Vagina (tissue), 2 donors: ENCODE data around the gene RHBDL3. TPM values are rescaled to one million over a fixed set of nuclear protein-coding genes. Genes with fewer than 3 reads are reported as not detected.

ENCODE experiments used
- DNase-seq, 2 donors: peaks; one replicate each; pipeline ENCODE4 v3.0.0-alpha.2; 2017; ENCODE audit errors: extremely low spot score in 2 of 2
- H3K27ac ChIP-seq: fragments of 200-600 bp; sonication (generic); one replicate; pipeline ENCODE4 v1.5.1; 2019
- H3K27me3 ChIP-seq: fragments of 200-600 bp; sonication (generic); one replicate; pipeline ENCODE4 v1.5.1; 2019
- H3K36me3 ChIP-seq, 2 donors: fragments of 200-600 bp; sonication (generic); one replicate each; pipeline ENCODE4 v1.5.1; 2017 to 2019
- H3K4me1 ChIP-seq: fragments of 200-600 bp; sonication (generic); one replicate; pipeline ENCODE4 v1.5.1; 2019
- H3K4me3 ChIP-seq, 2 donors: fragments of 200-600 bp; sonication (generic); 1 replicate in 1 of 2; 2 replicates in 1 of 2; pipeline ENCODE4 v1.5.1; 2016 to 2019
- H3K9me3 ChIP-seq: fragments of 200-600 bp; sonication (generic); one replicate; pipeline ENCODE4 v1.5.1; 2019
- POLR2A ChIP-seq, 2 donors: fragments of 450-650 bp; IDR thresholded peaks; one replicate each; pipeline ENCODE4 v1.6.1; 2017; ENCODE audit warnings: antibody characterized with exemption in 2 of 2, mild to moderate bottlenecking in 2 of 2, moderate library complexity in 2 of 2
- POLR2AphosphoS5 ChIP-seq, 2 donors: sonication (generic); formaldehyde crosslinking; IDR thresholded peaks; one replicate each; pipeline ENCODE4 v1.9.0; 2017; ENCODE audit warnings: antibody characterized with exemption in 2 of 2, mild to moderate bottlenecking in 2 of 2, low read depth in 1 of 2; ENCODE audit not compliant: insufficient read depth in 1 of 2
- intact Hi-C: fragments of 100-400 bp; cut with DNase I; formaldehyde crosslinking; loops from one replicate; pipeline ENCODE4 v1.15.1; 2023
- total RNA-seq: library from RNA; depleted of rRNA; stranded (reverse); fragments of >200 nt; gene quantifications from one replicate; pipeline ENCODE4 v1.2.3, GENCODE V29; 2016
- TF ChIP-seq, protein P1 (sequence below), 3 experiments: fragments of 450-650 bp in 2 of 3; fragments of 200-600 bp in 1 of 3; sonication (generic) in 1 of 3; IDR thresholded peaks; one replicate each; pipeline ENCODE4 v1.5.1; 2017 to 2019; ENCODE audit warnings: antibody characterized with exemption in 3 of 3, mild to moderate bottlenecking in 2 of 3, moderate library complexity in 2 of 3

RHBDL3 gene
- total RNA-seq, 1 donor from 2014 or later: 1.7 TPM

DNA sequence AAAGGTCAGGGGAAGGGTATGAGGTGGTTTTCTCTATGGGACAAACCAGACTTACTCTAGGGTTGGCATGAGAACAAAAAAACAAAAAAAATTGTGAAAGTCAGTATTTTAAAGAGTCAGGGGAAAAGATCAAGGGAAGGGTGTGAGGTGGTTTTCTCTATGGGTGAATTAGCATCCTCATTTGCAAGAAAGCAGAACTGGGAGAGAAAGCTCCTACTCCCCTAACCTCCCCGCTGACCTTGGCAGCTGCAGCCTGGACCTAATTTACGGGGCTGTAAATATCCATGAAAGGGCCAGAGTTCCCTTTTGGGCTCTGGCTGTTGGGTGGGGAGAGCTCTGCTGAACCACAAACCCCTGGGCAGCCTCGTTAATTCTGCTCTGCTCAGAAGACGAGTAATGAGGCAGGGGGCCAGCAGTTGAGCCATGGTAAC lies 10.6 kb downstream of the RHBDL3 start:
- no peaks in the 10 kb centered on the region for H3K36me3 ChIP-seq
- intact Hi-C loops: no loop called here
- DNase-seq: no peak

DNA sequence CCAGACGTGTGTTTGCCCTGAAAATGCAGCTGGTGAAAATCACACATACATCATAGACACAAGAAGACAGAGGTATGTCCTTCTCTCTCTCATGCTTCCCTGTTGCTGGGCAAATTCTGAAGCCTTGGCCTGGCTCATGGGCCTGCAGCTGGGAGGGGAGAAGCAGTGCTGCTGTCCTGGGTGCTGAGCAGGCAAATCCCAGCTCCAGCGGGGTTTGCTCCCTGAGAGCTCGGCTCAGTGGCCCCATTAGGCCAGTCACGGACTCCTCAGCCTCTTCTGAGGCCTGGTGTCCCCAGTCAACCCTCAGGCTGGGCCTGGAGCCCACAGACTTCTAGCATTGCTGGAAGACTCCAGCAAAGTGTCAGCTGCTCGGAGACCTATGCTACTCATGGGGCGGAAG lies 11.7 kb downstream of the RHBDL3 start:
- intact Hi-C loops: no loop called here
- Histone ChIP-seq H3K4me3 (no peak overlapping the region), H3K4me1 (peaks cover 27% of the 10 kb centered on the region), H3K27me3 (no peaks in the 10 kb centered on the region), H3K27ac (no peak overlapping the region), H3K36me3 (no peaks in the 10 kb centered on the region), H3K9me3 (no peaks in the 10 kb centered on the region)
- DNase-seq: no peak
- TF ChIP-seq, protein P1, sequence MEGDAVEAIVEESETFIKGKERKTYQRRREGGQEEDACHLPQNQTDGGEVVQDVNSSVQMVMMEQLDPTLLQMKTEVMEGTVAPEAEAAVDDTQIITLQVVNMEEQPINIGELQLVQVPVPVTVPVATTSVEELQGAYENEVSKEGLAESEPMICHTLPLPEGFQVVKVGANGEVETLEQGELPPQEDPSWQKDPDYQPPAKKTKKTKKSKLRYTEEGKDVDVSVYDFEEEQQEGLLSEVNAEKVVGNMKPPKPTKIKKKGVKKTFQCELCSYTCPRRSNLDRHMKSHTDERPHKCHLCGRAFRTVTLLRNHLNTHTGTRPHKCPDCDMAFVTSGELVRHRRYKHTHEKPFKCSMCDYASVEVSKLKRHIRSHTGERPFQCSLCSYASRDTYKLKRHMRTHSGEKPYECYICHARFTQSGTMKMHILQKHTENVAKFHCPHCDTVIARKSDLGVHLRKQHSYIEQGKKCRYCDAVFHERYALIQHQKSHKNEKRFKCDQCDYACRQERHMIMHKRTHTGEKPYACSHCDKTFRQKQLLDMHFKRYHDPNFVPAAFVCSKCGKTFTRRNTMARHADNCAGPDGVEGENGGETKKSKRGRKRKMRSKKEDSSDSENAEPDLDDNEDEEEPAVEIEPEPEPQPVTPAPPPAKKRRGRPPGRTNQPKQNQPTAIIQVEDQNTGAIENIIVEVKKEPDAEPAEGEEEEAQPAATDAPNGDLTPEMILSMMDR (IDR thresholded peaks at IDR 0.05): no peak
- TF ChIP-seq POLR2AphosphoS5 (IDR thresholded peaks at IDR 0.05; ENCODE audit: insufficient read depth in 1 of 2, low read depth in 1 of 2): no peak
- TF ChIP-seq POLR2A (IDR thresholded peaks at IDR 0.05): no peak

More for the DNA sequence above, 10.6 kb downstream of the RHBDL3 start:
- TF ChIP-seq, protein P1 (IDR thresholded peaks at IDR 0.05): no peak
- H3K4me3 ChIP-seq: no peak overlapping the region
- H3K27me3 ChIP-seq: no peaks in the 10 kb centered on the region
- peaks cover 27% of the 10 kb centered on the region for H3K4me1 ChIP-seq
- H3K9me3 ChIP-seq: no peaks in the 10 kb centered on the region
- no peak overlapping the region for H3K27ac ChIP-seq

DNA sequence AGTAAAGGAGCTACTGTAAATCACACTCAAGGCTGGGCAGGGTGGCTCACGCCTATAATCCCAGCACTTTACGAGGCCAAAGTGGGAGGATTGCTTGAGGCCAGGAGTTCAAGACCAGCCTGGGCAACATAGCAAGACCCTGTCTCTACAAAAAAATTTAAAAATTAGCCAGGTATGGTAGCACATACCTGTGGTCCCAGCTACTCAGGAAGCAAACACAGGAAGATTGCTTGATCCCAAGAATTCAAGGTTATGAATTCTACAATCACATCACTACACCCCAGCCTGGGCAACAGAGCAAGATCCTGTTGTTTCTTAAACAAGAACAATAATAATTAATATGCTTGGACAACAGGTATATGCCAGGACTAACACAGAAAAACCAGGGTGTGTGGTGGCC lies 13.2 kb downstream of the RHBDL3 start:
- H3K27me3 ChIP-seq: no peaks in the 10 kb centered on the region
- no peaks in the 10 kb centered on the region for H3K9me3 ChIP-seq
- H3K4me1 ChIP-seq: peaks cover 27% of the 10 kb centered on the region
- intact Hi-C loops: no loop called here
- TF ChIP-seq POLR2A (IDR thresholded peaks at IDR 0.05): no peak
- no peak for TF ChIP-seq POLR2AphosphoS5 (IDR thresholded peaks at IDR 0.05; ENCODE audit: insufficient read depth in 1 of 2, low read depth in 1 of 2)
- TF ChIP-seq, protein P1 (IDR thresholded peaks at IDR 0.05): no peak
- H3K27ac ChIP-seq: no peak overlapping the region
- DNase-seq: no peak
- H3K36me3 ChIP-seq: no peaks in the 10 kb centered on the region
- H3K4me3 ChIP-seq: no peak overlapping the region

DNA sequence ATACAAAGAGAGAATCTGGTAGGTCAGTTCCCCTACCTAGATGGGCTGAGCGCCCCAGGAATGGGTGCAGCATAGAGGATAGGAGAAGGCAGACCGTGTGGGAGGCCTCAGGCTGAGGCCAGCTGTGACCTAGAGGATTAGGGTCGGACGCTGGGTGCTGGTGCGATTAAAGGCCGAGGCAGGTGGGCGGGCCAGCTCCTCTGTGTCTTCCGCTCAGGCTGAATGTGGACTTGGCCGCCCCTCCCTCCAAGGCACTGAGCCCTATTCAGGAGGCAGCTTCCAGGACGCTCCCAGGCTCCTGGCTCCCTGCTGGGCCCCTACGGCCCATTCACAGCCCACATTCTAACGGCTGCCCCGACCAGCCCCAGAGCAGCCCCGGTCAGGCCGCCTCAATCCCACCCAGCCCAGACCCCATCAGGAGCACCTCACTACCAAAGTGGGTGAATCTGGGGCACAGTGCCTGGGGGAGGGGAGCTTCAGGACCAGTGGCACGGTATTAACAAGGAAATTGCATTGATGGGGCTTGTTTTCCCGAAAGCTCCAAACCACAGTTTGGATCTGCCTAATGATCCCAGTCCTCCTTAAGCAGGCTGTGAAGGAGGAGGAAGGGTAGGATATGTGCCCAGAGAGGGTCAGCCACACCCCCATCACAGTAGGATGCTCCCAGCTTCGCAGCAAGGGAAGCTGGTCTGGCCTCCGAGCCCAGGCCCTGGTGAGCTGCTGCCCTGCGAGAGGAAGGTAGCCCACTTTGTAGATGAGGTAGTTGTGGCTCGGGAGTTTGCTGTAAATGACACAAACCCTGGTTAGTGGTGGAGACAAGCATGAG lies 14.5 kb downstream of the RHBDL3 start:
- TF ChIP-seq, protein P1 (IDR thresholded peaks at IDR 0.05): no peak
- TF ChIP-seq POLR2A (IDR thresholded peaks at IDR 0.05): no peak
- no peak for TF ChIP-seq POLR2AphosphoS5 (IDR thresholded peaks at IDR 0.05; ENCODE audit: insufficient read depth in 1 of 2, low read depth in 1 of 2)
- intact Hi-C loops: no loop called here
- Histone ChIP-seq H3K27me3 (no peaks in the 10 kb centered on the region), H3K4me1 (peaks cover 21% of the 10 kb centered on the region), H3K36me3 (no peaks in the 10 kb centered on the region), H3K9me3 (no peaks in the 10 kb centered on the region), H3K27ac (no peak overlapping the region), H3K4me3 (no peak overlapping the region)
- no peak for DNase-seq

DNA sequence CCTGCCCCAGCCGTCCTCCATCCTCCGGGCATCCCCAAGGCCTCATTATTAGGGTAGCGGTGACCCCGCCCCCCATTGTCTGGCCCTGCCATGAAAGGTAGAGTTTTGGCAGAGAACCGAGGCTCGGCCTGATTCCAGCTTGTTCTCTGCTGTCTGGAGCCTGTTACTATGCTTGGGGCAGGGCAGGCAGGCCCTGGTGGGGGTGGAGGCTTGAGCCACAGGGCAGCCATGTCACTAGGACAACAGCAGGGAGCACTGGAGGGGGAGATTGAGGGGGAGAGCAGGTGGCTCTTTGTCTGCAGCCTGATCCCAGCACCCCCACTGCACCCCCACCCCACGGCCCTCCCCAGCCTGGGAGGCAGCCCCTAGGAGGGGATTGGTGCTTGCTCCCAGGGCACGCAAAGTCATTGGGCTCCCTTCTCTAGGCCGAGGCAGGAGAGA lies 15.4 kb downstream of the RHBDL3 start:
- no peak for TF ChIP-seq POLR2AphosphoS5 (IDR thresholded peaks at IDR 0.05; ENCODE audit: insufficient read depth in 1 of 2, low read depth in 1 of 2)
- TF ChIP-seq, protein P1 (IDR thresholded peaks at IDR 0.05): no peak
- TF ChIP-seq POLR2A (IDR thresholded peaks at IDR 0.05): no peak
- no peak for DNase-seq
- intact Hi-C loops: no loop called here
- Histone ChIP-seq H3K4me1 (peaks cover 12% of the 10 kb centered on the region), H3K27ac (no peak overlapping the region), H3K9me3 (no peaks in the 10 kb centered on the region), H3K36me3 (no peaks in the 10 kb centered on the region), H3K27me3 (no peaks in the 10 kb centered on the region), H3K4me3 (no peak overlapping the region)
